Measurements from ENCODE around the gene ATG9A. TPM values are rescaled to one million over a fixed set of nuclear protein-coding genes. Genes with fewer than 3 reads are reported as not detected.
"Not testable (repeated sequence)": the region's sequence is repeated elsewhere in the genome, so short reads cannot be mapped to it uniquely, and the experiment has no call there.

ATG9A gene
- polyA plus RNA-seq, 1 experiment: 84.3 TPM

DNA sequence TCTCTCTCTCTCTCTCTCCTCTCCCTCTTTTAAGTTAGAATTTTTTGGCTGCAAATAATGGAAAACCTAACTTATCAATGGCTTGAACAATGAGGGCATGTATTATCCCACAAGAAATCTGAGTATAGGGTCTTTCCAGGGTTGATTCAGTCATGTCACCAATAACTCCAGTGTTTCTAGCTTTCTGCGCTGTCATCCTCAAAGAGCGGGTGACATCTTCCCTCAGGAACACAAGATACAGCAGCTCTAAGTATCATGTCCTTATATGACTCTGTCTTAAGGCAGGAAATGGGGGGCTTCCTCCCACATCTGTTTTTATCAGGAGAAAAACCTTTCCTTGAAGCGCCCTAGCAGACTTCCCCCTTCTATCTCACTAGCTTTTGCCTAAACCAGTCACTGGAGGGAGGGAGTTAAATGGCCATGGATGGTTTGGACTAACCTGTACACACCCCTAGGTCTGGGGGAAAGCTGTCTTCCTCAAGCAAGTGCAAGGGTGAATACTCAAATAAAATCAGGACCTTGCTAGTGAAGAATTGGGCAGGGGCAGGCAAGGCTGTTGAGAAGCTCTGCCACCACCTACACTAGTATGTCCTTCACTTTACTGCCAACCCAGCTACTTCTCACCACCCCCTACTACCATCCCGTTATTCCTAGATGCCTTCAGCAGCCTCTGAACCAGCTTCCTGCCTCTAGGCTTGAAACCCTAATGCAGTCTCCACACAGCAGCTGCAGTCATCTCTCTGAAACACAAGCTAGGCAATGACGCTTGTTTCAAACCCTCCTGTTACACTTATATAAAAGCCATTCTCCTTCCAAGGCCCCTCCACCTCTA, 31.8 kb upstream of the ATG9A start:
- Histone ChIP-seq H3K27ac (ENCODE audit: low read depth, low read length) (no peak overlapping the region), H3K9me3 (ENCODE audit: control insufficient read depth, insufficient read depth, low read length) (no peaks in the 10 kb centered on the region), H3K4me3 (ENCODE audit: low read depth, low read length) (no peak overlapping the region), H3K27me3 (ENCODE audit: control insufficient read depth, insufficient read depth, low read length) (peaks cover 28% of the 10 kb centered on the region)
- DNase-seq (ENCODE audit: low read depth, low spot score): no peak
- TF ChIP-seq, protein P1, sequence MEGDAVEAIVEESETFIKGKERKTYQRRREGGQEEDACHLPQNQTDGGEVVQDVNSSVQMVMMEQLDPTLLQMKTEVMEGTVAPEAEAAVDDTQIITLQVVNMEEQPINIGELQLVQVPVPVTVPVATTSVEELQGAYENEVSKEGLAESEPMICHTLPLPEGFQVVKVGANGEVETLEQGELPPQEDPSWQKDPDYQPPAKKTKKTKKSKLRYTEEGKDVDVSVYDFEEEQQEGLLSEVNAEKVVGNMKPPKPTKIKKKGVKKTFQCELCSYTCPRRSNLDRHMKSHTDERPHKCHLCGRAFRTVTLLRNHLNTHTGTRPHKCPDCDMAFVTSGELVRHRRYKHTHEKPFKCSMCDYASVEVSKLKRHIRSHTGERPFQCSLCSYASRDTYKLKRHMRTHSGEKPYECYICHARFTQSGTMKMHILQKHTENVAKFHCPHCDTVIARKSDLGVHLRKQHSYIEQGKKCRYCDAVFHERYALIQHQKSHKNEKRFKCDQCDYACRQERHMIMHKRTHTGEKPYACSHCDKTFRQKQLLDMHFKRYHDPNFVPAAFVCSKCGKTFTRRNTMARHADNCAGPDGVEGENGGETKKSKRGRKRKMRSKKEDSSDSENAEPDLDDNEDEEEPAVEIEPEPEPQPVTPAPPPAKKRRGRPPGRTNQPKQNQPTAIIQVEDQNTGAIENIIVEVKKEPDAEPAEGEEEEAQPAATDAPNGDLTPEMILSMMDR (IDR thresholded peaks at IDR 0.05; ENCODE audit: low read depth, low read length): no peak
- CTCF ChIA-PET: interaction anchor here (0.5 to 5.7 kb wide), 4 partner anchors 16 to 70 kb away, joined by 6 to 56 read pairs (median 7); partner anchors contain the start of gene DNAJB2
- POLR2A ChIA-PET: interaction anchor here (1.0 kb wide), 1 partner anchor 16 kb away, joined by 4 read pairs; the partner anchor contains the start of genes GLB1L and STK16

DNA sequence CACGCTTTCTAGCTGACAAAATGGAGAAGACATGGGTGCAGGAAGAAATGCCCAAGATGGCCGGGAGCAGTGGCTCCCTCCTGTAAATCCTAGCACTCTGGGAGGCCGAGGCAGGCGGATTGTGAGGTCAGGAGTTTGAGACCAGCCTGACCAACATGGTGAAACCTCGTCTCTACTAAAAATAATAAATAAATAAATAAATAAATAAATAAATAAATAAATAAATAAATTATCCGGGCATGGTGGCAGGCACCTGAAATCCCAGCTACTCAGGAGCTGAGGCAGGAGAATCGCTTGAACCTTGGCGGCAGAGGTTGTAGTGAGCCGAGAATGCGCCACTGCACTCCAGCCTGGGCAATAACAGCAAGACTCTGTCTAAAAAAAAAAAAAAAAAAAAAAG, 29.5 kb upstream of the ATG9A start:
- H3K27me3 ChIP-seq (ENCODE audit: control insufficient read depth, insufficient read depth, low read length): peaks cover 30% of the 10 kb centered on the region
- H3K27ac ChIP-seq (ENCODE audit: low read depth, low read length); POLR2A ChIA-PET: not testable (repeated sequence)

DNA sequence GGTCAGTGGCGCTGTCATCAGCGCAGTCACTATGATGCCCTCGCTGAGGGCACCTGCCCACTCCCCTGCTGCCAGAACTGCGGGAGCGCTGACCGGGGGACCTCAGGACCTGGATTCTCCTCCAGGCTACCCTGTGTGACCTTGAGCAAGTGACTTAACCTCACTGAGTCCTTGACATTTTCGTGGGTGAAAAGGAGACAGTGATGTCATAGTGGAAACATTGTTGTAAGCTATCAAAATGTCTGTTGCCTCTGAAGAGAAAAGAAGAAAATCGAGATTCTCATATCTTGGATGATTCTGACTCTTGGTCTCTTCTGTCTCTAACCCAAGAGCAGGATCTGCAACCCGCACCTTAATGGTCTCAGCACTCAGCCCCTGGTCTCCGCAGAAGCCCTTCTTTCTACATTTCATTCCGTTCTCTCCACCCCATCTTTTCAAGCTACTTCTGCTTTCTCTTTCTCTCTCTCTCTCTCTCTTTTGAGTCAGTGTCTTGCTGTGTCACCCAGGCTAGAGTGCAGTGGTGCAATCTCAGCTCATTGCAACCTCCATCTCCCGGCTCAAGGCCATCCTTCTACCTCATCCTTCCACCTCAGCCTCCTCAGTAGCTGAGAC, 25.3 kb upstream of the ATG9A start:
- CTCF ChIA-PET: interaction anchor here (1.0 to 2.9 kb wide), 3 partner anchors 23 to 83 kb away, joined by 3 to 18 read pairs (median 13); no protein-coding TSS in a partner anchor

More for the DNA sequence above, 29.5 kb upstream of the ATG9A start:
- not testable (repeated sequence) for DNase-seq (ENCODE audit: low read depth, low spot score); H3K9me3 ChIP-seq (ENCODE audit: control insufficient read depth, insufficient read depth, low read length); H3K4me3 ChIP-seq (ENCODE audit: low read depth, low read length)
- CTCF ChIA-PET: interaction anchor here (0.8 to 3.3 kb wide), 3 partner anchors 18 to 202 kb away, joined by 3 to 20 read pairs (median 7); no protein-coding TSS in a partner anchor

DNA sequence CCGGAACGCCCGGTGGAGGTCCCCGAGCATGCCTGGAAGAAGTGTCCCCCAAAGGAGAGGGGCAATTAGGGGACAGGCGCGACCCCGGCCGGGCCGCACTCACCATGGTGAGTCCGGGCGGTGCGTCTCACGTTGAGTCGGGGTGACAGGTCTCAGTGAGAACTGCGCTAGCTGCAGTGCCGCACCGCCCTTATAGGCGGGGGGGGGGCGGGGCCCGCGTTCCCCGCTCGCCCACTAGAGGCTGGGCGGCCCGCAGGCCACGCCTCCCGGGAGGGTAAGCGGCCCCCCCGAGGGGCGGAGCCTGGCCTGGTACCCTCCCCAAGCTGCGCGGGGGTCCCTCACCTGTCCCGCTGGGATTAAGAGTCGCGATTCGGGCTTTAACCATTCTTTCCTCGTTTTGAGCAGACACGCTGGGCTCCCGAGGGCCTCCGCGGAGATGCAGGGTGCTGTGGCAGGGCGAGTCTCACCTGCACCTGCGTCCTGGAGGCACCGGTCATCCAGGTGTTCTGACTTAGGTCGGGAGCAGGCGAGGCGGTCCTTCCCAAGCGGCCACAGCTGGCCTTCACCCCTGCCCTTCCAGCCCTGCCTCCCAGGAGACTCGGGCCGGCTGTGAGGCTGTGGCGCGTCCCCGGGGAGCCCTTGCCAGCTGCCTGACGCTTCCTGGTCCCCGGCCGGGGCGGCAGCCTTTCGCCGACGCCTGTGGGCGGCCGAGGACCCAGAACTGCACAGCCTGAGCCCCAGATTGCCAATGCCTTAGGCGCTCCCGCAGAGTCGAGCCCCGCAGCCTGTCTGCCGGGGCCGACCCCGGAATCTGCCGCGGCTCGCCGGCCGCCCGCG, 24.5 kb upstream of the ATG9A start, which contains the start of gene TUBA4A:
TSS of gene TUBA4A (minus strand) at position 166 of the 837 bp plus-strand sequence. CDS start at position 106, 60 bp downstream.
- H3K27ac ChIP-seq (ENCODE audit: low read depth, low read length): no peak within 1 kb of the TSS
- DNase-seq (ENCODE audit: low read depth, low spot score): no peak
- no peaks in the 10 kb centered on the region for H3K9me3 ChIP-seq (ENCODE audit: control insufficient read depth, insufficient read depth, low read length)

More for the DNA sequence above, 25.3 kb upstream of the ATG9A start:
- Histone ChIP-seq H3K27ac (ENCODE audit: low read depth, low read length) (no peak overlapping the region), H3K27me3 (ENCODE audit: control insufficient read depth, insufficient read depth, low read length) (peaks cover 15% of the 10 kb centered on the region), H3K4me3 (ENCODE audit: low read depth, low read length) (peak overlapping the region; percentile 66), H3K9me3 (ENCODE audit: control insufficient read depth, insufficient read depth, low read length) (no peaks in the 10 kb centered on the region)
- TF ChIP-seq, protein P1 (IDR thresholded peaks at IDR 0.05; ENCODE audit: low read depth, low read length): no peak
- POLR2A ChIA-PET: interaction anchor here (1.1 to 1.7 kb wide), 2 partner anchors 24 to 25 kb away, joined by 5 to 8 read pairs; partner anchors contain the start of genes ANKZF1, ATG9A and DNAJB2
- DNase-seq (ENCODE audit: low read depth, low spot score): no peak

More for the DNA sequence above, 24.5 kb upstream of the ATG9A start, which contains the start of gene TUBA4A:
- CTCF ChIA-PET: interaction anchor here (0.6 to 3.1 kb wide), 6 partner anchors 8 to 83 kb away, joined by 3 to 19 read pairs (median 14); partner anchors contain the start of gene DNAJB2
- Histone ChIP-seq H3K4me3 (ENCODE audit: low read depth, low read length) (peak within 1 kb of the TSS; percentile 66), H3K27me3 (ENCODE audit: control insufficient read depth, insufficient read depth, low read length) (peaks cover 14% of the 10 kb centered on the region)
- POLR2A ChIA-PET: interaction anchor here (0.6 to 1.7 kb wide), 6 partner anchors 21 to 149 kb away, joined by 3 to 9 read pairs (median 5); partner anchors contain the start of genes ABCB6, ANKZF1, ATG9A and DNAJB2
- TF ChIP-seq, protein P1 (IDR thresholded peaks at IDR 0.05; ENCODE audit: low read depth, low read length): no peak

Data from AG04450 (cell line).